GM21576 (cell line): ENCODE measurements around the gene MKKS.

Source experiments
- ATAC-seq: cut with Tn5 transposase; IDR thresholded peaks from one replicate; pipeline ENCODE4 v1.9.1; 2021; ENCODE audit warnings: mild to moderate bottlenecking, moderate library complexity; ENCODE audit not compliant: unreplicated experiment

MKKS gene

GRCh38 chr20:10371467-10371866 is 62.6 kb downstream of the MKKS start:
- no peak for ATAC-seq

- ATAC-seq: no peak
Measured at GRCh38 chr20:10370091-10370887, 63.7 kb downstream of the MKKS start.

GRCh38 chr20:10369723-10370090 is 64.3 kb downstream of the MKKS start:
- ATAC-seq: no peak

GRCh38 chr20:10368702-10369041 is 65.3 kb downstream of the MKKS start:
- ATAC-seq: no peak

GRCh38 chr20:10367943-10368701 is 65.9 kb downstream of the MKKS start:
- no peak for ATAC-seq

- no peak for ATAC-seq
Measured at GRCh38 chr20:10367693-10367942, 66.4 kb downstream of the MKKS start.

DNA sequence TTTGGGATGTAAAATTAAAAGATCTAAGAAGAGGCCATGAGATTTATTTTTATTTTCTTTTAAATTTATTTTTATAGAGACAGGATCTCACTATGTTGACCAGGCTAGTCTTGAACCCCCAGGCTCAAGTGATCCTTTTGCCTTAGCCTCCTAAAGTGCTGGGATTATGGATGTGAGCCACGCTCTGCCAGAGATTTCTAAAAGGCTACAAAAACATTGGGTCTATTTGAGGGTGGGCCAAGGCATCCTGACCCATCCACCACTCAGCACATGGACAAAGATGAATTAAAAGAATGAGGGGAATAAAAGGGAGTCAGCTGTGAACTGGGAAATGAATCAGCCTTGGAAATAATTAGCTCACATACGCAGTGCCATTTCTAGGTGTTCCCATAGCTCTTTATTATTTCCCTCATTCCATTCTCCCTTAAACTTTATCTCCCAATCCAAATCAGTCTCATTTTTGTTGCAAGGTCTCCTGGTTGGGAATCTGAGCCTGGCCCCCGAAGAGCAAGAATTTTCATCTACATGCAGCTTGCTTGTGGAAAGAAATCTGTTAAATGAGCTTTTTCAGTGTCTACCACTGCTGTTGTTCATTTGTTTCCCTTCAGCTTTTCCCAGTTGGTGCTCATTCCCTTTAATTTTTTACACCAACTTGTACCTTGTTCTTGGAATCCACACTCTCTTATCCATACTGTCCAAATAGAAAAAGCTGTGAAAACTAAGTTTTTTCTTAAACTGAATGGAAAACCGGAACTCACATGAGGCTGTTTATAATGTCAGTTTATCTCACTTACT is 66.9 kb downstream of the MKKS start:
- no peak for ATAC-seq

GRCh38 chr20:10362674-10363073 is 71.3 kb downstream of the MKKS start:
- no peak for ATAC-seq

- ATAC-seq: no peak
Measured at GRCh38 chr20:10360878-10361277, 73.1 kb downstream of the MKKS start.

GRCh38 chr20:10359621-10360040 is 74.4 kb downstream of the MKKS start:
- no peak for ATAC-seq

DNA sequence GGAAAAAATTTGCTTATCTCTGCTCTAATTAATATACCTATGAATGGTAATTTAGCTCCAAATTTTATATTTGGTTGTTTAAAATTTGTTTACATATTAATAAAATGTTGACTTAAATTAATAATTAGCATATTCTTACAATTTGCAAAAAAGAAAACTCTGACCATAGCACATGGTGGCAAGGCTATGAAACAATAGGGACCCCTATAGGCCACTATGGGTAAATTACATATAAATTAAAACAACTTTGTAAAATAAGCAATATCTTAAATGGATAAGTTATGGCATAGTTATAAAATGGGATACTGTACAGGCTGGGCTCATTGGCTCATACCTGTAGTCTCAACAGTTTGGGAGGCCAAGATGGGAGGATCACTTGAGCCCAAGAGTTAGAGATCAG is 76.0 kb downstream of the MKKS start:
- ATAC-seq: no peak

- no peak for ATAC-seq
Measured at GRCh38 chr20:10357061-10357708, 76.8 kb downstream of the MKKS start.

DNA sequence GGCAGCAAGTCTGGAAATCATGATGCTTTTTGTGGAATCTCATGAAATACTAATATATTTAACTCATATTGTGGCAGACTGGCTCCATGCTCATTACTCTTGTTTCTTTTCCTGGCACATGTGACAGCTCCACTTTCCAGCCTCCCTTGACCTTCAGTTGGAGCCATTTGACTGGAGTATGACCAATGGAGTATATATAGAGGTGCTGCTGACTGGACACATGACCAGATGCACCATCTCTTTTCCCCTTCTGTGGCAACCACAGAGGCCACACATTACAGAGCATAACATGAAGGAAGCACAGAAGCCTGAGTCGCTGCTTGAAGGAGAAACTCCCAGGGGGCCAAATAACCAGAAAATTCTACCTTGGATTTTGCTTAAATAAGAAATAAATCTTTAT is 77.4 kb downstream of the MKKS start:
- no peak for ATAC-seq

DNA sequence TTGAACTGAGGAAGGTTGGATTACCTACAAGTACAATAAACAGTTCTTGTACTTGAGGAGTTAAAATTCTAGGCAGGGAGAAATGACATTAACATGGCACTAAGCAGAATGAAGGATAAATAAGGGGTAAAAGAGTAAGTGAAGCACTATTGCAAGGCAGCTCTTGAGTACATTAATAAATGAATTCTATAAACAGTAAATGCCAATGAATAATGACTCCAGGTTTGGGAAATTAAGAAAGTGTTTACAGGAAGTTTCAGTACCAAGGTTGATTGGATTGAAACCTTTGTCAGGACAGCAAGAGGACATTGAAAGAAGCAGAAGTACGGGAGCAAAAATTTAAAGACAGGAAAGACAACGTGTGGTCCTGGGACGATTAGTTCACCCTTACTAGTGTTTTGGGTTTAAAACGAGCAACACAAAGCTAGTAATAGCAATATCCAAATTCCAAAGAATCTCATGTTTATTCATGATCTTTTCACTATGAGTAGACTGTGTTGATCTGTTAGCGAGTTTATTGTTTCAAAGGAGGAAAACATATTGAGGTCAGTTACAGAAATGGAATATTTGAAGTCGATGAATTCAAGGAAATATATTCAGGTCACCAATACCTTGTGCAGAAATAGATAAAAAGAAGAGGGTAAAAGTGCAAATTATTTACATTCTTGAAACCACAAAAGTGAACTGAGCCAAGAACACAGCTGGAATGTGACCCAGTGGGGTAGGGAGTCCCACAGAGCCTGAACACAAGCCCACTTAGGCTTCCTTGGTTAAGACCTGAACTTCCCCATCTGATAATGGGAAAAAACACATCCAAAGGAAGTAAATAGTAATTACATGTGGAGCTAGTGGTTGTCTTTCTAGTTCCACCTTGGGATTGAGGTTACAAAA is 80.8 kb downstream of the MKKS start:
- ATAC-seq: no peak
